HepG2 (cell line): Measurements from ENCODE around the gene ZNF273. TPM values are rescaled to one million over a fixed set of nuclear protein-coding genes. Genes with fewer than 3 reads are reported as not detected.

Experiments
- ARID4A ChIP-seq: sonication (generic); formaldehyde crosslinking; IDR thresholded peaks from 2 replicates; pipeline ENCODE4 v1.5.0; 2020; ENCODE audit warnings: mild to moderate bottlenecking, missing genetic modification reagents, borderline replicate concordance
- HIVEP1 ChIP-seq: sonication (generic); formaldehyde crosslinking; IDR thresholded peaks from 2 replicates; pipeline ENCODE4 v1.4.0; 2020; ENCODE audit warnings: mild to moderate bottlenecking, missing genetic modification reagents
- HNRNPLL ChIP-seq: fragments of 200-400 bp; formaldehyde crosslinking; IDR thresholded peaks from 2 replicates; pipeline ENCODE4 v1.6.1; 2017; ENCODE audit warnings: mild to moderate bottlenecking, low read depth, low read length; ENCODE audit not compliant: poor library complexity, severe bottlenecking
- IKZF4 ChIP-seq: sonication (generic); formaldehyde crosslinking; IDR thresholded peaks from 2 replicates; pipeline ENCODE4 v1.5.1; 2020; ENCODE audit warnings: borderline replicate concordance, mild to moderate bottlenecking, low read depth, missing genetic modification reagents; ENCODE audit errors: not compliant biosample characterization
- KDM2A ChIP-seq: sonication (generic); formaldehyde crosslinking; IDR thresholded peaks from 2 replicates; pipeline ENCODE4 v1.4.0; 2020; ENCODE audit warnings: low read depth, missing genetic modification reagents, borderline replicate concordance
- MED1 ChIP-seq: sonication (generic); formaldehyde crosslinking; IDR thresholded peaks from 2 replicates; pipeline ENCODE4 v1.4.0; 2020; ENCODE audit warnings: missing genetic modification reagents
- MYC ChIP-seq: sonication (generic); formaldehyde crosslinking; IDR thresholded peaks from 2 replicates; pipeline ENCODE4 v1.9.0; 2021; ENCODE audit warnings: missing genetic modification reagents, borderline replicate concordance
- RXRB ChIP-seq: IDR thresholded peaks from 2 replicates; pipeline ENCODE4 v1.6.1; 2016; ENCODE audit warnings: borderline replicate concordance, missing genetic modification reagents, missing compliant biosample characterization
- SMAD9 ChIP-seq: sonication (generic); formaldehyde crosslinking; IDR thresholded peaks from 2 replicates; pipeline ENCODE4 v1.5.1; 2020; ENCODE audit warnings: mild to moderate bottlenecking, missing genetic modification reagents
- THAP9 ChIP-seq: sonication (generic); formaldehyde crosslinking; IDR thresholded peaks from 2 replicates; pipeline ENCODE4; 2020; ENCODE audit warnings: missing genetic modification reagents, mild to moderate bottlenecking, borderline replicate concordance
- U2AF1 ChIP-seq: fragments of 200-400 bp; formaldehyde crosslinking; optimal IDR thresholded peaks from 2 replicates; pipeline ENCODE3; 2017; ENCODE audit warnings: mild to moderate bottlenecking, low read depth, low read length
- UBTF ChIP-seq: sonication (generic); formaldehyde crosslinking; IDR thresholded peaks from 2 replicates; pipeline ENCODE4 v1.4.0; 2020; ENCODE audit warnings: mild to moderate bottlenecking, missing genetic modification reagents
- ZFX ChIP-seq: sonication (generic); formaldehyde crosslinking; IDR thresholded peaks from 2 replicates; pipeline ENCODE4 v1.4.0; 2020; ENCODE audit warnings: mild to moderate bottlenecking, low read depth, missing genetic modification reagents, moderate library complexity
- ZNF292 ChIP-seq: sonication (generic); formaldehyde crosslinking; IDR thresholded peaks from 2 replicates; pipeline ENCODE4 v1.8.1; 2022; ENCODE audit warnings: mild to moderate bottlenecking, low read depth, missing genetic modification reagents, borderline replicate concordance
- ZNF672 ChIP-seq: sonication (generic); formaldehyde crosslinking; IDR thresholded peaks from 2 replicates; pipeline ENCODE4 v1.8.1; 2022; ENCODE audit warnings: missing genetic modification reagents
- ZNF800 ChIP-seq: sonication (generic); formaldehyde crosslinking; IDR thresholded peaks from 2 replicates; pipeline ENCODE4 v1.4.0; 2020; ENCODE audit warnings: missing genetic modification reagents
- polyA plus RNA-seq, 8 experiments: library from polyadenylated mRNA; depleted of rRNA in 3 of 8; stranded (reverse) in 7 of 8; unstranded in 1 of 8; fragments of >200 nt; fragmentation: Illumina TruSeq in 4 of 8; extraction: Trizol in 4 of 8; gene quantifications; 2 replicates each; pipeline versions ENCODE4 v1.2.1 to v1.2.3, GENCODE V29; 2011 to 2016; ENCODE audit warnings: low read depth in 4 of 8, missing spikeins in 1 of 8, mixed read lengths in 1 of 8; ENCODE audit not compliant: insufficient read depth in 1 of 8
- total RNA-seq, 5 experiments: library from RNA; depleted of rRNA; stranded (reverse); fragments of >200 nt; fragmentation: Illumina TruSeq; extraction: Trizol; gene quantifications; 2 replicates each; pipeline ENCODE4 v1.2.3, GENCODE V29; 2016; ENCODE audit warnings: low read depth in 1 of 5

ZNF273 gene
- total and polyA plus RNA-seq, 2 of the 13 experiments (the other 11 are each of a cell fraction or from before 2014, with no cell fraction given), result 1.7 to 5.8 TPM

- TF ChIP-seq ZNF800 (CRISPR knock-in tag) (peak; percentile 53; the same call in 1 of the 2 replicates), SMAD9 (CRISPR knock-in tag) (no peak), ARID4A (CRISPR knock-in tag) (peak; percentile 18), IKZF4 (CRISPR knock-in tag) (no peak), U2AF1 (no peak), ZNF292 (peak; percentile 37; the same call in 1 of the 2 replicates), RXRB (0 out of 2 replicates have a peak, but pooled peaks have one; percentile 10), THAP9 (CRISPR knock-in tag) (0 out of 2 replicates have a peak, but pooled peaks have one; percentile 2), UBTF (CRISPR knock-in tag) (peak; percentile 71), KDM2A (CRISPR knock-in tag) (0 out of 2 replicates have a peak, but pooled peaks have one; percentile 18), HIVEP1 (CRISPR knock-in tag) (no peak), MYC (peak; percentile 45; the same call in 1 of the 2 replicates), HNRNPLL (peak; percentile 73), ZNF672 (CRISPR knock-in tag) (no peak), MED1 (CRISPR knock-in tag) (0 out of 2 replicates have a peak, but pooled peaks have one; percentile 23), ZFX (CRISPR knock-in tag) (0 out of 2 replicates have a peak, but pooled peaks have one; percentile 12)
These were observed 14.0 kb upstream of the ZNF273 start (continued) for GRCh38 chr7:64888901-64889685.
